SJCRH30 (cell line): Measurements from ENCODE around the gene RABGAP1L. TPM values are rescaled to one million over a fixed set of nuclear protein-coding genes. Genes with fewer than 3 reads are reported as not detected.
"Not testable (repeated sequence)": the region's sequence is repeated elsewhere in the genome, so short reads cannot be mapped to it uniquely, and the experiment has no call there.

Experiments
- DNase-seq, 2 experiments: peaks; one replicate each; pipeline ENCODE4 v3.0.0-alpha.2; 2015 to 2020
- H3K27ac ChIP-seq: fragments of 250-450 bp; sonication (Bioruptor Pico); 2 replicates; pipeline ENCODE4 v1.5.1; 2020; ENCODE audit warnings: mild to moderate bottlenecking, moderate library complexity
- H3K27me3 ChIP-seq: fragments of 250-450 bp; sonication (Bioruptor Pico); 2 replicates; pipeline ENCODE4 v1.5.1; 2020; ENCODE audit warnings: mild to moderate bottlenecking, moderate library complexity
- H3K36me3 ChIP-seq: fragments of 250-450 bp; sonication (Bioruptor Pico); 2 replicates; pipeline ENCODE4 v1.5.1; 2020; ENCODE audit warnings: mild to moderate bottlenecking, moderate library complexity
- H3K4me1 ChIP-seq: fragments of 250-450 bp; sonication (Bioruptor Pico); 2 replicates; pipeline ENCODE4 v1.5.1; 2020; ENCODE audit warnings: mild to moderate bottlenecking, moderate library complexity
- H3K4me3 ChIP-seq: fragments of 250-450 bp; sonication (Bioruptor Pico); 2 replicates; pipeline ENCODE4 v1.5.1; 2020; ENCODE audit warnings: mild to moderate bottlenecking, moderate library complexity
- H3K9me3 ChIP-seq: fragments of 250-450 bp; sonication (Bioruptor Pico); replicated peaks from 2 replicates; pipeline ENCODE4 v1.5.1; 2020; ENCODE audit warnings: mild to moderate bottlenecking, moderate library complexity
- total RNA-seq: library from RNA; depleted of rRNA; stranded (reverse); fragments of >200 nt; shearing (Covaris generic); gene quantifications from 2 replicates; pipeline ENCODE4 v1.2.3, GENCODE V29; 2014

RABGAP1L gene
- total RNA-seq, 1 experiment from 2014 or later: 22.6 TPM

DNA sequence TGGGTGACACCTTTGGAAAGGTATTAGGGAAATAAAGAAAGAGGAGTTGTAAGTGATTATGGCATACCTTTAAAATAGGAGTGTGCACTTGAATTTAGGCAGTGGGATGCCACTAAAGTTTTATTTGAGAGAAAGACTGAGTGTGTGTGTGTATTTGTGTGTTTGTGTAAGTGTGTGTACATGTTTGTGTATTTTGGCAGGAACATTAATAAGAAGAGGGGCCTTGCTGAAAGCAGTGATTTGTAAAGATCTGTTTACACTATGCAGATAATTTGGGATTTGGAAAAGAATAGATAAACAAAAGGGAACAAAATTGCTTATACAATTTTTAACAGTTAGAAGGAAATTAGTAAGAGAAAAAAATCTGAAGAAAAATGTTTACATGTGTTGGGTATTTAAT lies 409.2 kb downstream of the RABGAP1L start:
- Histone ChIP-seq H3K4me3 (no peak overlapping the region), H3K36me3 (no peaks in the 10 kb centered on the region), H3K27me3 (no peaks in the 10 kb centered on the region), H3K9me3 (no peaks in the 10 kb centered on the region), H3K4me1 (no peaks in the 10 kb centered on the region), H3K27ac (no peak overlapping the region)
- DNase-seq: no peak

- Histone ChIP-seq H3K4me3 (no peak overlapping the region), H3K9me3 (no peaks in the 10 kb centered on the region), H3K36me3 (no peaks in the 10 kb centered on the region), H3K4me1 (no peaks in the 10 kb centered on the region), H3K27ac (no peak overlapping the region), H3K27me3 (no peaks in the 10 kb centered on the region)
- DNase-seq: no peak
Observed at GRCh38 chr1:174569240-174569639, 409.9 kb downstream of the RABGAP1L start.

DNA sequence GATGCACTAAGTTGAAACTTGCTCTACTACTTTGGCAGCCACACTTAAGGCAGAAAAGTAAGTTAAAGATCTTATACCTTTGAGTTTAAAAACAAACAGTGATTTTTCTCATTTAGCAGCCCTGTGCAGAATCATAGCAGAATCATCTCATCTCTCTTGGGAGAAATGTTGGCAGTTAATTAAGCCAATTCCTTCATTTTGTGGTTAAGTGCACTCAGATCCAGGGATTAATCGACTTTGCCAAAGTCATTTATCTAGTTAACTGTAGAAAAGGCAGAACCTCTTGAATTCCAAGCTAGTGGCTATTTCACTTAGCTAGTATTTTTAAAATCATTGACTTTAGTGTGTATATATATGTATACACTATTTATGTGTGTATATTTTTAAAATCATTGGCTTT lies 413.5 kb downstream of the RABGAP1L start:
- H3K4me3 ChIP-seq: no peak overlapping the region
- DNase-seq: no peak
- H3K27me3 ChIP-seq: no peaks in the 10 kb centered on the region
- H3K27ac ChIP-seq: no peak overlapping the region
- no peaks in the 10 kb centered on the region for H3K9me3 ChIP-seq
- no peaks in the 10 kb centered on the region for H3K36me3 ChIP-seq
- no peaks in the 10 kb centered on the region for H3K4me1 ChIP-seq

DNA sequence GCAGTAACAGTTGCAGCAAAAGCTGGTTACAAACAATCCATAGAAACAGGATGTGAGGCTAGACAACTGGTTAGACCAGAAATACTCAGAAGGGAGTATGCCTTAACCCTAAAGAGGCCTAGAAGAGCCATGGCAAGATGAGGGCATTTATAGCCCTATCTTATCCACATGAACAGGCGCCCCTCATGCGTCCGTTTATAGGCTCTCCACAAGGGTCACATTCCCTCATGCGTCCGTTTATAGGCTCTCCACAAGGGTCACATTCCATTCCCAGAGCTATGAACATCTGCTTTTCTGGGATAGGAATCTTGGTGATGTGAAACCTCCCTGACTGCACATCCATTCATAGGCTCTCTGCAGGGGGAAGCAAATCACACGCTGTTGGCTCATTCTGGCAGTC lies 416.8 kb downstream of the RABGAP1L start:
- H3K27ac ChIP-seq, H3K4me3 ChIP-seq, H3K36me3 ChIP-seq, H3K27me3 ChIP-seq, H3K9me3 ChIP-seq, DNase-seq, H3K4me1 ChIP-seq: not testable (repeated sequence)

DNA sequence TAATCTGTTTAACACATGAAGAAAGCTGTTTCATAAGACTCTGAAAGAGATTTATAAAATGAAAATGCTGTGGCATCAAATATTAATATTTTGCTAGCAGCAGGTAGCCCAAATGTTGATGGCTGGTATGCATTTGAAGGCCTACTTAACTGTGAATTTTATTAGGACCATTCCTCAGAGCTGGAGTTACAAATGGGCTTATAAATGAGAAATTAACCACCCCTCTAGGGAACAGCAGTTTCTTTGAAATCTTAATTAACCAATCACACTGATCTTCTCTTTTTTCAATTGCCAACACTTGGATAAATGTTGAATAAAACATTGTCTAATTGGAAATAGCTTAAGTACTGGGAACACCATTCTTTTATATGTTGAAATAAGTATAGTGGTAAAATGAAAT lies 418.4 kb downstream of the RABGAP1L start:
- Histone ChIP-seq H3K36me3 (no peaks in the 10 kb centered on the region), H3K27ac (no peak overlapping the region)

GRCh38 chr1:174580801-174581200 lies 421.5 kb downstream of the RABGAP1L start:
- no peak for DNase-seq
- no peaks in the 10 kb centered on the region for H3K36me3 ChIP-seq

More for the DNA sequence above, 418.4 kb downstream of the RABGAP1L start:
- Histone ChIP-seq H3K4me1 (no peaks in the 10 kb centered on the region), H3K27me3 (no peaks in the 10 kb centered on the region), H3K4me3 (no peak overlapping the region), H3K9me3 (no peaks in the 10 kb centered on the region)
- DNase-seq: no peak

GRCh38 chr1:174583316-174583715 lies 424.0 kb downstream of the RABGAP1L start:
- Histone ChIP-seq H3K27ac (no peak overlapping the region), H3K4me3 (no peak overlapping the region), H3K36me3 (no peaks in the 10 kb centered on the region), H3K4me1 (no peaks in the 10 kb centered on the region), H3K9me3 (no peaks in the 10 kb centered on the region), H3K27me3 (no peaks in the 10 kb centered on the region)
- no peak for DNase-seq

More at GRCh38 chr1:174580801-174581200, 421.5 kb downstream of the RABGAP1L start:
- no peaks in the 10 kb centered on the region for H3K4me1 ChIP-seq
- no peak overlapping the region for H3K27ac ChIP-seq
- no peak overlapping the region for H3K4me3 ChIP-seq
- H3K9me3 ChIP-seq: no peaks in the 10 kb centered on the region
- H3K27me3 ChIP-seq: no peaks in the 10 kb centered on the region

DNA sequence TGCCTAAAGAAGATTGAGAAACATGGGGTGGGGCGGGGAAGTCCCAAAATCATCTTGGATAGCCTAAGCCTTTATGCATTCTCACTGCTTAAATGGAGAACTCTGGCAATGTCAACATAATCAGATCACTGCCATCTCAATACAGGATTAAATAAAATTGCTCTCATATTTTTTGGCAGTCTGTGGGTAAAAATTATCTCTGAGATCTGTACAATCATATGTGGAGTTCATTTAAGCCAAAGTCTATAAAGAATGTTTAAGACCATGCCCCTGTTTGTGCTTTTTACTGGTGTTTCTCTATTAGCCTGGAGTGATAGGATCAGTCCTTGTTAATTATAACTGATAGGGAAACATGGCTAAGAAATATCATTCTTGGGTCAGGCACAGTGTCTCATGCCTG lies 424.8 kb downstream of the RABGAP1L start:
- no peak for DNase-seq
- Histone ChIP-seq H3K4me3 (no peak overlapping the region), H3K36me3 (no peaks in the 10 kb centered on the region), H3K27me3 (no peaks in the 10 kb centered on the region), H3K9me3 (no peaks in the 10 kb centered on the region), H3K4me1 (no peaks in the 10 kb centered on the region), H3K27ac (no peak overlapping the region)

DNA sequence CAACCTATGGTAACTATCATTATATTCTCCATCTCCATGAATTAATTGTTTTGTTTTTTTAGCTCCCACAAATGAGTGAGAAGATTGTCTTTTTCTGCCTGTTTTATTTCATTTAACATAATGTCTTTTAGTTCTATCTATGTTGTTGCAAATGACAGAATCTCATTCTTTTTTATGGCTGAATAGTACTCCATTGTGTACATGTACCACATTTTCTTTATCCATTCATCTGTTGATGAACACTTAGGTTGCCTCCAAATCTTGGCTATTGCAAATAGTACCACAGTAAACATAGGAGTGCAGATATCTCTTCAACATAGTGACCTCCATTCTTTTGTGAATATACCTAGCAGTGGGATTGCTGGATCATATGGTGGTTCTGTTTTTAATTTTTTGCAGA lies 429.3 kb downstream of the RABGAP1L start:
- H3K27ac ChIP-seq, H3K4me3 ChIP-seq, H3K27me3 ChIP-seq, H3K36me3 ChIP-seq, H3K4me1 ChIP-seq, H3K9me3 ChIP-seq, DNase-seq: not testable (repeated sequence)

DNA sequence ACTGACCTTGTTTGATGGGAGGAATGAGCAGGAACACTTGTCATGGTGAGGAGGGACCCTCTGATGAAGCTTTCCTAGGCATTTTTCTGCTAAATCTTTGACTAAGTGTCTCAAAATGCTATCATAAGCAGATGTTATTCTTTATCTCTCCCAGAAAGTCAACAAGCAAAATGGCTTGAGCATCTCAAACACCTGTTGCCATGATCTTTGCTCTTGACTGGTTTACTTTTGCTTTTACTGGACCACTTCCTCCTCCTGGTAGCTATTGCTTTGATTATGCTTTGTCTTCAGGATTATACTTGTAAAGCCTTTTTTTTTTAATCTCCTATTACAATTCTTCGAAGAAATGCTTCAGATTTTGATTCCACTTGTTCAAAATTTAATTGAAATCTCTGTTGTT lies 445.9 kb downstream of the RABGAP1L start:
- Histone ChIP-seq H3K27me3 (no peaks in the 10 kb centered on the region), H3K4me1 (no peaks in the 10 kb centered on the region), H3K36me3 (no peaks in the 10 kb centered on the region), H3K4me3 (no peak overlapping the region), H3K27ac (no peak overlapping the region), H3K9me3 (no peaks in the 10 kb centered on the region)
- DNase-seq: no peak

DNA sequence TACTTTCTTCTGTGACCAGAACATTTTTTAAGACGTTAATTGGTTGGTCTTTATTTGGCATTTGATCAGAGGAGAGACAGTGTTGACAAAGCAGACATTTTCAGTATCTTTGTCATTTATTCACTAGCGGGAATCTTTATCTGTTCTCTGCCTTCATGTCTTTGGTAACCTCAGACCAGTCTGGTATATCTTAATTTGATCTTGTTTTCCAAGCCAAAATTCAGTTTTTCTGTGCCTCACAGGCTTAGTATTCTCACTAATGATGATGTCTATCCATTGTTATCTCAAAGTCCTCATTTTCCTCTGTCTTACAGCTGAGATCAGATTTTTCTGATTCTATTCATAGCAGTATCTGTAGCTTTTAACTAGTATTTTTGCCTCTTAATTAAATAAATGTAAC lies 447.2 kb downstream of the RABGAP1L start:
- DNase-seq: no peak

GRCh38 chr1:174617905-174618304 lies 458.6 kb downstream of the RABGAP1L start:
- H3K9me3 ChIP-seq, H3K4me1 ChIP-seq, H3K4me3 ChIP-seq, H3K36me3 ChIP-seq, H3K27me3 ChIP-seq, DNase-seq, H3K27ac ChIP-seq: not testable (repeated sequence)

More for the DNA sequence above, 447.2 kb downstream of the RABGAP1L start:
- no peaks in the 10 kb centered on the region for H3K4me1 ChIP-seq
- H3K9me3 ChIP-seq: no peaks in the 10 kb centered on the region
- H3K27me3 ChIP-seq: no peaks in the 10 kb centered on the region
- H3K27ac ChIP-seq: no peak overlapping the region
- H3K36me3 ChIP-seq: no peaks in the 10 kb centered on the region
- H3K4me3 ChIP-seq: no peak overlapping the region

GRCh38 chr1:174623324-174624035 lies 464.2 kb downstream of the RABGAP1L start:
- no peaks in the 10 kb centered on the region for H3K27me3 ChIP-seq
- DNase-seq: no peak
- H3K36me3 ChIP-seq: no peaks in the 10 kb centered on the region
- no peak overlapping the region for H3K27ac ChIP-seq
- H3K4me3 ChIP-seq: no peak overlapping the region
- no peaks in the 10 kb centered on the region for H3K9me3 ChIP-seq
- H3K4me1 ChIP-seq: peaks cover 7% of the 10 kb centered on the region; the same call in 1 of the 2 replicates

DNA sequence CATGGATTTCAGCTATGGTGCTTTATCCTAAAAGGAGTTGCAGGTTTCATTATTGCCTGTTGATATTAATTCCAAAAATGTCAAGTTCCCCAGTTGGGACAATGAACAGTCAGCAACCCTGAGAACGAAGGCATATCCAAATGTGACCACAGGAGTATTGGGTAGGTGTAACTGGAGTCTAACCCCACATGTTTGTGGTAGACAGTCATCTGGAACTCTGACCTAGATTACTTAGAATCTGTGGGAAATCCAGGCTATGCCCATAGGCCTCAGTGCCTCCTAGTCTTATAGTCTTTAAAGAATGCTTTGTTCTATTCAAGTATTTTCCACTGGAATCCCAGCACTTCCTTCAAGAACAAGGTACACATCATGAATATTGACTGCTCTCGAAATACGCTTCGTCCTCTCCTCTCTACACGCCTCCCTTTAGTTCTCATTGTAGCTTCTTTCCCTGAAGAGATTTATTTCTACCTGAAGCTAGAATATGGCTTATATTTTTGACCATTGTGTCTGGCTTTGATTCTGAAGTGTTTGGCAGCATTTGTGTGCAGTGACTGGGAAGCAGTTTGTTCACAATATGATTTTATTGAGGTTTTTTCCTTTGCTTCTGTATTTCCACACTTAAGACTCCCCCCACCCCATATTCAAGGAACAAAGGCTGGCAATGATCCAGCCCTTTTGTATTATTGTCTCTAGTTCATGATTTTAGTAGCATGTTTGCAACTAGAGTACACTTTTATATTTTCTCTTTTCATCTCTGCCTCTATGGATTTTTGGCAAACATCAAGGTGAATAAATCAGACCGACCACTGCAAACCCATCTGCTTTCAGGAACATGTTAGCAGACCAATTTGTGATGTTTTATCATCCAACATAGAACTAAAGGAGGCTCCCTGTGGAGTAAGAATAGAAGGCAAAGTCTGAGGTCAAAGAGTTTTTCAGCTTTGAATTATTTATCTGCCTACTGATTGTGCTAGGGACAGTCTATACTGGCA lies 467.0 kb downstream of the RABGAP1L start:
- H3K9me3 ChIP-seq: no peaks in the 10 kb centered on the region

GRCh38 chr1:174637487-174637886 lies 478.2 kb downstream of the RABGAP1L start:
- Histone ChIP-seq H3K36me3 (no peaks in the 10 kb centered on the region), H3K4me3 (no peak overlapping the region), H3K9me3 (no peaks in the 10 kb centered on the region), H3K4me1 (no peaks in the 10 kb centered on the region), H3K27ac (no peak overlapping the region), H3K27me3 (no peaks in the 10 kb centered on the region)
- DNase-seq: no peak

More for the DNA sequence above, 467.0 kb downstream of the RABGAP1L start:
- no peaks in the 10 kb centered on the region for H3K27me3 ChIP-seq
- H3K4me1 ChIP-seq: peaks cover 7% of the 10 kb centered on the region; the same call in 1 of the 2 replicates
- DNase-seq: peak; percentile 12 to 45
- H3K27ac ChIP-seq: no peak overlapping the region
- no peaks in the 10 kb centered on the region for H3K36me3 ChIP-seq
- H3K4me3 ChIP-seq: no peak overlapping the region
